ENCODE results near the gene ZNF283.
A peak's percentile ranks its signal among the peaks of the same experiment; 100 is the strongest.

ZNF283 gene

GRCh38 chr19:43826787-43827754 lies at the start of gene ZNF283 (continued):
- TF ChIP-seq, protein P1, sequence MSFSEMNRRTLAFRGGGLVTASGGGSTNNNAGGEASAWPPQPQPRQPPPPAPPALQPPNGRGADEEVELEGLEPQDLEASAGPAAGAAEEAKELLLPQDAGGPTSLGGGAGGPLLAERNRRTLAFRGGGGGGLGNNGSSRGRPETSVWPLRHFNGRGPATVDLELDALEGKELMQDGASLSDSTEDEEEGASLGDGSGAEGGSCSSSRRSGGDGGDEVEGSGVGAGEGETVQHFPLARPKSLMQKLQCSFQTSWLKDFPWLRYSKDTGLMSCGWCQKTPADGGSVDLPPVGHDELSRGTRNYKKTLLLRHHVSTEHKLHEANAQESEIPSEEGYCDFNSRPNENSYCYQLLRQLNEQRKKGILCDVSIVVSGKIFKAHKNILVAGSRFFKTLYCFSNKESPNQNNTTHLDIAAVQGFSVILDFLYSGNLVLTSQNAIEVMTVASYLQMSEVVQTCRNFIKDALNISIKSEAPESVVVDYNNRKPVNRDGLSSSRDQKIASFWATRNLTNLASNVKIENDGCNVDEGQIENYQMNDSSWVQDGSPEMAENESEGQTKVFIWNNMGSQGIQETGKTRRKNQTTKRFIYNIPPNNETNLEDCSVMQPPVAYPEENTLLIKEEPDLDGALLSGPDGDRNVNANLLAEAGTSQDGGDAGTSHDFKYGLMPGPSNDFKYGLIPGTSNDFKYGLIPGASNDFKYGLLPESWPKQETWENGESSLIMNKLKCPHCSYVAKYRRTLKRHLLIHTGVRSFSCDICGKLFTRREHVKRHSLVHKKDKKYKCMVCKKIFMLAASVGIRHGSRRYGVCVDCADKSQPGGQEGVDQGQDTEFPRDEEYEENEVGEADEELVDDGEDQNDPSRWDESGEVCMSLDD (tag by site-specific recombination; IDR thresholded peaks at IDR 0.05): peak; percentile 54; the same call in 1 of the 2 replicates
- TF ChIP-seq, protein P2, sequence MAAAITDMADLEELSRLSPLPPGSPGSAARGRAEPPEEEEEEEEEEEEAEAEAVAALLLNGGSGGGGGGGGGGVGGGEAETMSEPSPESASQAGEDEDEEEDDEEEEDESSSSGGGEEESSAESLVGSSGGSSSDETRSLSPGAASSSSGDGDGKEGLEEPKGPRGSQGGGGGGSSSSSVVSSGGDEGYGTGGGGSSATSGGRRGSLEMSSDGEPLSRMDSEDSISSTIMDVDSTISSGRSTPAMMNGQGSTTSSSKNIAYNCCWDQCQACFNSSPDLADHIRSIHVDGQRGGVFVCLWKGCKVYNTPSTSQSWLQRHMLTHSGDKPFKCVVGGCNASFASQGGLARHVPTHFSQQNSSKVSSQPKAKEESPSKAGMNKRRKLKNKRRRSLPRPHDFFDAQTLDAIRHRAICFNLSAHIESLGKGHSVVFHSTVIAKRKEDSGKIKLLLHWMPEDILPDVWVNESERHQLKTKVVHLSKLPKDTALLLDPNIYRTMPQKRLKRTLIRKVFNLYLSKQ (tag by site-specific recombination; IDR thresholded peaks at IDR 0.05; ENCODE audit: borderline replicate concordance): peak; percentile 57; the same call in 1 of the 2 replicates
- TF ChIP-seq ZNF335 (tag by site-specific recombination; conservative IDR thresholded peaks at IDR 0.05) (peak; percentile 98), ZNF394 (tag by site-specific recombination; IDR thresholded peaks at IDR 0.05; ENCODE audit: borderline replicate concordance) (no peak), ZBTB11 (tag by site-specific recombination; conservative IDR thresholded peaks at IDR 0.05; ENCODE audit: low read depth) (peak; percentile 78), ZNF362 (tag by site-specific recombination; IDR thresholded peaks at IDR 0.05) (0 out of 2 replicates have a peak, but pooled peaks have one; percentile 37), ZBTB49 (tag by site-specific recombination; IDR thresholded peaks at IDR 0.05; ENCODE audit: low read depth) (no peak), ZNF423 (tag by site-specific recombination; IDR thresholded peaks at IDR 0.05) (no peak), ZNF184 (tag by site-specific recombination; IDR thresholded peaks at IDR 0.05) (peak; percentile 67), KLF16 (tag by site-specific recombination; IDR thresholded peaks at IDR 0.05) (peak; percentile 57), ZNF785 (tag by site-specific recombination; IDR thresholded peaks at IDR 0.05) (peak; percentile 82; the same call in 1 of the 2 replicates), ZNF433 (tag by site-specific recombination; IDR thresholded peaks at IDR 0.05; ENCODE audit: low read depth) (0 out of 2 replicates have a peak, but pooled peaks have one; percentile 4), ZNF692 (tag by site-specific recombination; IDR thresholded peaks at IDR 0.05) (peak; percentile 56; the same call in 1 of the 2 replicates), ZNF701 (tag by site-specific recombination; IDR thresholded peaks at IDR 0.05) (no peak), REPIN1 (tag by site-specific recombination; IDR thresholded peaks at IDR 0.05; ENCODE audit: low read depth) (peak; percentile 63; the same call in 1 of the 2 replicates)
- TF ChIP-seq, protein P3, sequence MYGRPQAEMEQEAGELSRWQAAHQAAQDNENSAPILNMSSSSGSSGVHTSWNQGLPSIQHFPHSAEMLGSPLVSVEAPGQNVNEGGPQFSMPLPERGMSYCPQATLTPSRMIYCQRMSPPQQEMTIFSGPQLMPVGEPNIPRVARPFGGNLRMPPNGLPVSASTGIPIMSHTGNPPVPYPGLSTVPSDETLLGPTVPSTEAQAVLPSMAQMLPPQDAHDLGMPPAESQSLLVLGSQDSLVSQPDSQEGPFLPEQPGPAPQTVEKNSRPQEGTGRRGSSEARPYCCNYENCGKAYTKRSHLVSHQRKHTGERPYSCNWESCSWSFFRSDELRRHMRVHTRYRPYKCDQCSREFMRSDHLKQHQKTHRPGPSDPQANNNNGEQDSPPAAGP (tag by site-specific recombination; IDR thresholded peaks at IDR 0.05): no peak
- TF ChIP-seq, protein P4, sequence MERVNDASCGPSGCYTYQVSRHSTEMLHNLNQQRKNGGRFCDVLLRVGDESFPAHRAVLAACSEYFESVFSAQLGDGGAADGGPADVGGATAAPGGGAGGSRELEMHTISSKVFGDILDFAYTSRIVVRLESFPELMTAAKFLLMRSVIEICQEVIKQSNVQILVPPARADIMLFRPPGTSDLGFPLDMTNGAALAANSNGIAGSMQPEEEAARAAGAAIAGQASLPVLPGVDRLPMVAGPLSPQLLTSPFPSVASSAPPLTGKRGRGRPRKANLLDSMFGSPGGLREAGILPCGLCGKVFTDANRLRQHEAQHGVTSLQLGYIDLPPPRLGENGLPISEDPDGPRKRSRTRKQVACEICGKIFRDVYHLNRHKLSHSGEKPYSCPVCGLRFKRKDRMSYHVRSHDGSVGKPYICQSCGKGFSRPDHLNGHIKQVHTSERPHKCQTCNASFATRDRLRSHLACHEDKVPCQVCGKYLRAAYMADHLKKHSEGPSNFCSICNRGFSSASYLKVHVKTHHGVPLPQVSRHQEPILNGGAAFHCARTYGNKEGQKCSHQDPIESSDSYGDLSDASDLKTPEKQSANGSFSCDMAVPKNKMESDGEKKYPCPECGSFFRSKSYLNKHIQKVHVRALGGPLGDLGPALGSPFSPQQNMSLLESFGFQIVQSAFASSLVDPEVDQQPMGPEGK (tag by site-specific recombination; IDR thresholded peaks at IDR 0.05): peak; percentile 49
- TF ChIP-seq, protein P5, sequence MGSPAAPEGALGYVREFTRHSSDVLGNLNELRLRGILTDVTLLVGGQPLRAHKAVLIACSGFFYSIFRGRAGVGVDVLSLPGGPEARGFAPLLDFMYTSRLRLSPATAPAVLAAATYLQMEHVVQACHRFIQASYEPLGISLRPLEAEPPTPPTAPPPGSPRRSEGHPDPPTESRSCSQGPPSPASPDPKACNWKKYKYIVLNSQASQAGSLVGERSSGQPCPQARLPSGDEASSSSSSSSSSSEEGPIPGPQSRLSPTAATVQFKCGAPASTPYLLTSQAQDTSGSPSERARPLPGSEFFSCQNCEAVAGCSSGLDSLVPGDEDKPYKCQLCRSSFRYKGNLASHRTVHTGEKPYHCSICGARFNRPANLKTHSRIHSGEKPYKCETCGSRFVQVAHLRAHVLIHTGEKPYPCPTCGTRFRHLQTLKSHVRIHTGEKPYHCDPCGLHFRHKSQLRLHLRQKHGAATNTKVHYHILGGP (tag by site-specific recombination; IDR thresholded peaks at IDR 0.05): no peak

Data from HEK293 (cell line).